GM23338 (cell line): ENCODE measurements around the gene PLEKHN1. TPM values are rescaled to one million over a fixed set of nuclear protein-coding genes. Genes with fewer than 3 reads are reported as not detected.

Experiments used
- ATAC-seq: fragments of 200-7000 bp; cut with Tn5 transposase; 3 replicates; pipeline ENCODE4 v1.9.1; 2020
- DNase-seq: peaks from one replicate; pipeline ENCODE4 v3.0.0-alpha.2; 2015; ENCODE audit warnings: low spot score
- H2AFZ ChIP-seq: fragments of 200-600 bp; sonication (generic); 2 replicates; pipeline ENCODE4 v1.8.0; 2016; ENCODE audit warnings: antibody characterized with exemption, mild to moderate bottlenecking, moderate library complexity
- H3F3A ChIP-seq: fragments of 200-600 bp; sonication (generic); replicated peaks from 2 replicates; pipeline ENCODE4 v1.8.0; 2017; ENCODE audit warnings: antibody characterized with exemption, mixed run types, low read depth
- H3K27ac ChIP-seq: fragments of 200-600 bp; sonication (generic); 2 replicates; pipeline ENCODE4 v1.6.1; 2016; ENCODE audit warnings: low read depth
- H3K27me3 ChIP-seq: fragments of 200-600 bp; sonication (generic); 2 replicates; pipeline ENCODE4 v1.8.0; 2016; ENCODE audit warnings: mild to moderate bottlenecking, mixed run types, moderate library complexity; ENCODE audit not compliant: insufficient read depth
- H3K36me3 ChIP-seq: fragments of 200-600 bp; sonication (generic); 2 replicates; pipeline ENCODE4 v1.8.0; 2016; ENCODE audit warnings: mild to moderate bottlenecking; ENCODE audit not compliant: insufficient read depth
- H3K4me1 ChIP-seq: fragments of 200-600 bp; sonication (generic); 2 replicates; pipeline ENCODE4 v1.8.0; 2016; ENCODE audit warnings: mild to moderate bottlenecking, moderate library complexity; ENCODE audit not compliant: insufficient read depth
- H3K4me2 ChIP-seq: fragments of 200-600 bp; sonication (generic); 2 replicates; pipeline ENCODE4 v1.7.1; 2017; ENCODE audit warnings: mixed run types
- H3K4me3 ChIP-seq: fragments of 200-600 bp; sonication (generic); 2 replicates; pipeline ENCODE4 v1.6.1; 2016; ENCODE audit warnings: mixed run types
- H3K79me2 ChIP-seq: fragments of 200-600 bp; sonication (generic); replicated peaks from 2 replicates; pipeline ENCODE4 v1.8.0; 2017; ENCODE audit warnings: mild to moderate bottlenecking; ENCODE audit not compliant: insufficient read depth
- H3K9me2 ChIP-seq: fragments of 200-600 bp; sonication (generic); 2 replicates; pipeline ENCODE4 v1.8.0; 2017; ENCODE audit not compliant: insufficient read depth
- H4K20me1 ChIP-seq: fragments of 200-600 bp; sonication (generic); replicated peaks from 2 replicates; pipeline ENCODE4 v1.8.0; 2017; ENCODE audit warnings: mild to moderate bottlenecking; ENCODE audit not compliant: insufficient read depth
- H3K27ac Mint-ChIP-seq: 2 replicates; pipeline ENCODE4 v1.8.0; 2020; ENCODE audit warnings: inconsistent platforms, mild to moderate bottlenecking, moderate library complexity, mixed read lengths
- H3K27me3 Mint-ChIP-seq: 3 replicates; pipeline ENCODE4 v1.8.0; 2022; ENCODE audit warnings: low read depth, mild to moderate bottlenecking, moderate library complexity, mixed read lengths, inconsistent platforms; ENCODE audit not compliant: insufficient read depth, poor library complexity
- H3K36me3 Mint-ChIP-seq: 3 replicates; pipeline ENCODE4 v1.8.0; 2021; ENCODE audit warnings: low read depth, mild to moderate bottlenecking, inconsistent platforms, moderate library complexity, mixed read lengths
- H3K4me1 Mint-ChIP-seq: 3 replicates; pipeline ENCODE4 v1.8.0; 2020; ENCODE audit warnings: mild to moderate bottlenecking, inconsistent platforms, mixed read lengths
- H3K4me3 Mint-ChIP-seq: 3 replicates; pipeline ENCODE4 v1.8.0; 2021; ENCODE audit warnings: moderate library complexity, mild to moderate bottlenecking, inconsistent platforms, mixed read lengths
- H3K9me3 Mint-ChIP-seq: 3 replicates; pipeline ENCODE4 v1.8.0; 2020; ENCODE audit warnings: moderate library complexity, mild to moderate bottlenecking, inconsistent platforms, mixed read lengths
- EZH2 ChIP-seq: fragments of 200-600 bp; sonication (generic); IDR thresholded peaks from one replicate; pipeline ENCODE4 v1.8.0; 2017; ENCODE audit warnings: antibody characterized with exemption, mild to moderate bottlenecking, low read depth; ENCODE audit not compliant: unreplicated experiment
- NANOG ChIP-seq: IDR thresholded peaks from 2 replicates; pipeline ENCODE4 v1.6.1; 2016; ENCODE audit warnings: antibody characterized with exemption, borderline replicate concordance
- ZNF114 ChIP-seq: fragments of 250-450 bp; sonication (Bioruptor Pico); IDR thresholded peaks from 2 replicates; pipeline ENCODE4 v1.5.0; 2020; ENCODE audit warnings: mild to moderate bottlenecking, moderate library complexity
- polyA plus RNA-seq: library from polyadenylated mRNA; unstranded; fragments of >200 nt; fragmentation: Nextera tagmentation; extraction: Ambion mirVana; gene quantifications from 2 replicates; pipeline ENCODE4 v1.2.1, GENCODE V29; 2016
- total RNA-seq: library from RNA; depleted of rRNA; stranded (reverse); fragments of >200 nt; shearing (Covaris generic); gene quantifications from 2 replicates; pipeline ENCODE4 v1.2.3, GENCODE V29; 2014
- TF ChIP-seq, protein P1 (sequence below), 2 experiments: fragments of 200-600 bp in 1 of 2; sonication (generic) in 1 of 2; conservative IDR thresholded peaks; 2 replicates each; pipeline versions ENCODE4 v1.5.1 to v1.6.1; 2016 to 2017; ENCODE audit warnings: antibody characterized with exemption in 2 of 2, low read depth in 2 of 2, mild to moderate bottlenecking in 2 of 2, moderate library complexity in 1 of 2

The PLEKHN1 gene
- total and polyA plus RNA-seq, 2 experiments from 2014 or later = 1.4 to 3.3 TPM

DNA sequence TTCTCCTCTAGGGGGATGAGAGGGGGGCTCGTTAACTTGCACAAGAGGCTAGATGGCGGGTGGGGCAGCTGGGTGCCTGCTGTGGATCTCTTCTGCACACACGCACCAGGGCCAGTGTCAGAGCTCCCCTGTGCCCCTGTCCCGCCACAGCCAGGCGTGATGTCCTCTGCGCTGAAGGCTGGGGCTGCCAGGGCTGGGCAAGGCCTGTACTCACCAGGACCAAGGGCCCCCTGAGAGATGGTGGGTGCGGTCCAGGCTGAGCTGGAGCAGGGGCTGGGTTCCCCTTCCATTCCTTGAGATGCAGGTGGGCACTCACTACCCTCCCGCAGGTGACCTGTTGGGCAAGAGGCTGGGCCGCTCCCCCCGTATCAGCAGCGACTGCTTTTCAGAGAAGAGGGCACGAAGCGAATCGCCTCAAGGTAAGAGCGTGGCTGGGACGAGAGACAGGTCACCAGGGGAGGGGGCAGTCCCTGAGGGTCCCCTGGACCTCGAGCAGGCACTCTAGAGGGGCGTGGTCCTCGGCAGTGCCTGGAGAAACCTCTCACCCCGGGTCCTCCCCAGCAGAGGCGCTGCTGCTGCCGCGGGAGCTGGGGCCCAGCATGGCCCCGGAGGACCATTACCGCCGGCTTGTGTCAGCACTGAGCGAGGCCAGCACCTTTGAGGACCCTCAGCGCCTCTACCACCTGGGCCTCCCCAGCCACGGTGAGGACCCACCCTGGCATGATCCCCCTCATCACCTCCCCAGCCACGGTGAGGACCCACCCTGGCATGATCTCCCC is 27.4 kb upstream of the PLEKHN1 start:
- TF ChIP-seq NANOG (no peak), EZH2 (no peak)
- TF ChIP-seq, protein P1, sequence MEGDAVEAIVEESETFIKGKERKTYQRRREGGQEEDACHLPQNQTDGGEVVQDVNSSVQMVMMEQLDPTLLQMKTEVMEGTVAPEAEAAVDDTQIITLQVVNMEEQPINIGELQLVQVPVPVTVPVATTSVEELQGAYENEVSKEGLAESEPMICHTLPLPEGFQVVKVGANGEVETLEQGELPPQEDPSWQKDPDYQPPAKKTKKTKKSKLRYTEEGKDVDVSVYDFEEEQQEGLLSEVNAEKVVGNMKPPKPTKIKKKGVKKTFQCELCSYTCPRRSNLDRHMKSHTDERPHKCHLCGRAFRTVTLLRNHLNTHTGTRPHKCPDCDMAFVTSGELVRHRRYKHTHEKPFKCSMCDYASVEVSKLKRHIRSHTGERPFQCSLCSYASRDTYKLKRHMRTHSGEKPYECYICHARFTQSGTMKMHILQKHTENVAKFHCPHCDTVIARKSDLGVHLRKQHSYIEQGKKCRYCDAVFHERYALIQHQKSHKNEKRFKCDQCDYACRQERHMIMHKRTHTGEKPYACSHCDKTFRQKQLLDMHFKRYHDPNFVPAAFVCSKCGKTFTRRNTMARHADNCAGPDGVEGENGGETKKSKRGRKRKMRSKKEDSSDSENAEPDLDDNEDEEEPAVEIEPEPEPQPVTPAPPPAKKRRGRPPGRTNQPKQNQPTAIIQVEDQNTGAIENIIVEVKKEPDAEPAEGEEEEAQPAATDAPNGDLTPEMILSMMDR (conservative IDR thresholded peaks at IDR 0.05; ENCODE audit: low read depth in 2 of 2) = peak; percentile 29 to 46; a peak in 3 of 4 replicates
- DNase-seq (peak; percentile 71), ATAC-seq (peak; percentile 26)
- Mint-ChIP-seq H3K27me3 (peaks cover 68% of the 10 kb centered on the region), H3K36me3 (no peaks in the 10 kb centered on the region), H3K27ac (no peak overlapping the region), H3K4me1 (peaks cover 16% of the 10 kb centered on the region), H3K9me3 (no peaks in the 10 kb centered on the region; the same call in 2 of the 3 replicates), H3K4me3 (peak overlapping the region; percentile 30; the same call in 1 of the 3 replicates)
- no peak overlapping the region for H3K4me3 ChIP-seq
- H3K36me3 ChIP-seq = no peaks in the 10 kb centered on the region
- H3K79me2 ChIP-seq = no peaks in the 10 kb centered on the region
- peaks cover 90% of the 10 kb centered on the region for H3K27me3 ChIP-seq
- no peak overlapping the region for H3K27ac ChIP-seq
- H2AFZ ChIP-seq = no peak overlapping the region
- peaks cover 5% of the 10 kb centered on the region; the same call in 1 of the 2 replicates for H3K4me1 ChIP-seq
- H3F3A ChIP-seq = no peaks in the 10 kb centered on the region
- H3K9me2 ChIP-seq = no peaks in the 10 kb centered on the region
- H3K4me2 ChIP-seq = peak overlapping the region; percentile 70; the same call in 1 of the 2 replicates
- H4K20me1 ChIP-seq = no peaks in the 10 kb centered on the region

DNA sequence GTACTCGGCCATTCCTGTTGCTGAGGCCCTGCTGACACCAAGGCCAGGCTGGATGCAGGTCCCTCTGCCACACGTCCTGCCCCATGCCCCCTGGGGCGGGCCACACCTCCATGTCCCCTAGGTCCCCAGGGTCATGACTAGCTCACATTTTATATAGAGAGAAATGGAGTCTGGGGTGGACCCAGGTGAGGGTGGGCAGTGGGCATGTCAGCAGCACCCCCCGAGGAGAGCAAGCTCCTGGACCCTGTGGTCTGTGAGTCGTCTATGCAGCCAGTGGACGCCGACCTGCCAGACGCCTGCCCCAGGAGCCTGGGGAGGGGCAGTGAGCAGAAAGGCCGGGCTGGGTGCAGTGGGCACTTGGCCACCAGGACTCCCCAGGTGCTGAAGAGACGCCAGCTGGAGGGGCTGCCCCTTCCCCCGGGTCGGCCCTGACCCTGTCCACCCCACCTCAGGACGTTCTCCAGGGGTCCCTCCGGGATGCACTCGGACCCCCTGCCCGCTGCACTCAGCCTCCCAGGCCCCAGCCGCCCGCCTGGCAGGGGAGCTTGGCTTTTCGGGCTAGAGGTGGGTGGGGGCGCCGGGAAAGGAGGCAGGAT is 26.7 kb upstream of the PLEKHN1 start:
- Mint-ChIP-seq H3K27me3 (peaks cover 68% of the 10 kb centered on the region), H3K4me3 (peak overlapping the region; percentile 30; the same call in 2 of the 3 replicates), H3K4me1 (peaks cover 16% of the 10 kb centered on the region), H3K9me3 (no peaks in the 10 kb centered on the region; the same call in 2 of the 3 replicates), H3K27ac (no peak overlapping the region), H3K36me3 (no peaks in the 10 kb centered on the region)
- no peaks in the 10 kb centered on the region for H3F3A ChIP-seq
- H3K27ac ChIP-seq = no peak overlapping the region
- no peak overlapping the region for H2AFZ ChIP-seq
- no peaks in the 10 kb centered on the region for H3K79me2 ChIP-seq
- no peaks in the 10 kb centered on the region; the same call in 1 of the 2 replicates for H4K20me1 ChIP-seq
- ATAC-seq (no peak), DNase-seq (no peak)
- peaks cover 5% of the 10 kb centered on the region; the same call in 1 of the 2 replicates for H3K4me1 ChIP-seq
- H3K4me2 ChIP-seq = peak overlapping the region; percentile 70; the same call in 1 of the 2 replicates
- peaks cover 94% of the 10 kb centered on the region for H3K27me3 ChIP-seq
- H3K36me3 ChIP-seq = no peaks in the 10 kb centered on the region
- H3K9me2 ChIP-seq = no peaks in the 10 kb centered on the region
- peak overlapping the region; percentile 55; the same call in 1 of the 2 replicates for H3K4me3 ChIP-seq
- no peak for TF ChIP-seq ZNF114 (CRISPR knock-in tag)
- no peak for TF ChIP-seq EZH2
